ENCODE results near the gene ULBP3.

DNA sequence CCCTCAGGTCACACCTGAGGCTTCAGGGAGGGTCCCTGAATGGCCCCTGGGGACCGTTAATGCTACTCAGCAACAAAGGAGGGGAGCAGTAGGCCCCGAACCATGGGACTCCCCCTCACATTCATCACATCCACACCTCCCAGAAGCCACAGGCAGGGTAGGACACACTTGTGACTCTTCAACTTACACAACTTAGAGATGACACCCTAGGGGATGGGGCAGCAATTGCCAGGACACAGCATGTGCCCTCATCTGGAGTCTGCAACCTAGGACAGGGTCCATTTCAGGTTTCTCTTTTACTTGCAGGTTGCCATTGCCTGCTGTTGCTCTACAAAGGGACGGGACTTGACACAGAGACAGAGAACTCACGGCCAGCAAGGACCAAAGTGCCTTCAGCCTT is 770 bp downstream of the ULBP3 start:
- TF ChIP-seq, protein P1, sequence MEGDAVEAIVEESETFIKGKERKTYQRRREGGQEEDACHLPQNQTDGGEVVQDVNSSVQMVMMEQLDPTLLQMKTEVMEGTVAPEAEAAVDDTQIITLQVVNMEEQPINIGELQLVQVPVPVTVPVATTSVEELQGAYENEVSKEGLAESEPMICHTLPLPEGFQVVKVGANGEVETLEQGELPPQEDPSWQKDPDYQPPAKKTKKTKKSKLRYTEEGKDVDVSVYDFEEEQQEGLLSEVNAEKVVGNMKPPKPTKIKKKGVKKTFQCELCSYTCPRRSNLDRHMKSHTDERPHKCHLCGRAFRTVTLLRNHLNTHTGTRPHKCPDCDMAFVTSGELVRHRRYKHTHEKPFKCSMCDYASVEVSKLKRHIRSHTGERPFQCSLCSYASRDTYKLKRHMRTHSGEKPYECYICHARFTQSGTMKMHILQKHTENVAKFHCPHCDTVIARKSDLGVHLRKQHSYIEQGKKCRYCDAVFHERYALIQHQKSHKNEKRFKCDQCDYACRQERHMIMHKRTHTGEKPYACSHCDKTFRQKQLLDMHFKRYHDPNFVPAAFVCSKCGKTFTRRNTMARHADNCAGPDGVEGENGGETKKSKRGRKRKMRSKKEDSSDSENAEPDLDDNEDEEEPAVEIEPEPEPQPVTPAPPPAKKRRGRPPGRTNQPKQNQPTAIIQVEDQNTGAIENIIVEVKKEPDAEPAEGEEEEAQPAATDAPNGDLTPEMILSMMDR (conservative IDR thresholded peaks at IDR 0.05) = no peak
- TF ChIP-seq ZFX (IDR thresholded peaks at IDR 0.05) = no peak
